ENCODE results near the gene NEK7.

DNA sequence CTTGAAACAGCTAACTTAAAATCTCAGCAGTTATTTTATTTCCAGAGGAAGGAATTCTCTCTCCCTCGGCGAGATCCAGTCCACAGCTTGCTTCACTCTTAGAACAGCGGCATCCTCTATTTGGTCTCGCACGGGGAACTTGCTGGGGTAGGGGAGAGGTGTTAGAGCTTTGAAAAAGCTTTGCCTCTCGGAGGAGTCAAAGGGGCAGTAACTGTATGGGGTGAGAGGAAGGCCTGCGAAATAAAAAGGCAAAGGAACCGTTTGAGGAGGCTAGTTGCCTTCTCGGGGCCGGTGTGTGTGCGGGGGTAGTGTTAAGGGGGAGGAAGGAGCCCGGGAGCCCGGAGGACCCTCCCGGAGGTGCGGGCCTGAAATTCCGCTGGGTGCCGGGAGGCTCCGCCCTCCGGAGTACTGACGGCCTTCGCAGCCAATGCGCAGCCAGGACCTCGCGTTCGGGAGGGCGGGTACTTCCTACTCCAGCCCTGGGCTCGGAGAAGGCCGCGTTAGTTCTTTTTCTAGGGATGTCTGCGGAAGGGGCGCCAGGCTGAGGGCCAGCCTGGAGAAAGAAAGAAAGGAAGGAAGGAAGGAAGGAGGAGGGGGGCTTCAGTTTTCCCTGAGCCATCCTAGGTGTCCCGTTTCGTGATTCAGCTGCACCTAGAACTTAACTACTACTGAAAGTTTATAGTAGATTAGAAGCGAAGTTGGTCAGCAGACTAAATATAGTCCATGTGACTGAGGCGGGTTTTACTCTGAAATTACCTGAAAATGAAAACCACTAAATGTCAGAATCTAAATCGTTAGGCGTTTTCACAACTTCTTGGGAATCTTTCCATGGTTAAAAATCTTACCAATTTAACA is 2.2 kb downstream of the NEK7 start:
- TF ChIP-seq, protein P1, sequence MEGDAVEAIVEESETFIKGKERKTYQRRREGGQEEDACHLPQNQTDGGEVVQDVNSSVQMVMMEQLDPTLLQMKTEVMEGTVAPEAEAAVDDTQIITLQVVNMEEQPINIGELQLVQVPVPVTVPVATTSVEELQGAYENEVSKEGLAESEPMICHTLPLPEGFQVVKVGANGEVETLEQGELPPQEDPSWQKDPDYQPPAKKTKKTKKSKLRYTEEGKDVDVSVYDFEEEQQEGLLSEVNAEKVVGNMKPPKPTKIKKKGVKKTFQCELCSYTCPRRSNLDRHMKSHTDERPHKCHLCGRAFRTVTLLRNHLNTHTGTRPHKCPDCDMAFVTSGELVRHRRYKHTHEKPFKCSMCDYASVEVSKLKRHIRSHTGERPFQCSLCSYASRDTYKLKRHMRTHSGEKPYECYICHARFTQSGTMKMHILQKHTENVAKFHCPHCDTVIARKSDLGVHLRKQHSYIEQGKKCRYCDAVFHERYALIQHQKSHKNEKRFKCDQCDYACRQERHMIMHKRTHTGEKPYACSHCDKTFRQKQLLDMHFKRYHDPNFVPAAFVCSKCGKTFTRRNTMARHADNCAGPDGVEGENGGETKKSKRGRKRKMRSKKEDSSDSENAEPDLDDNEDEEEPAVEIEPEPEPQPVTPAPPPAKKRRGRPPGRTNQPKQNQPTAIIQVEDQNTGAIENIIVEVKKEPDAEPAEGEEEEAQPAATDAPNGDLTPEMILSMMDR (IDR thresholded peaks at IDR 0.05), result no peak
- TF ChIP-seq EZH2 (IDR thresholded peaks at IDR 0.05; ENCODE audit: borderline replicate concordance, insufficient read depth, low read depth, low read length, poor library complexity, severe bottlenecking), result no peak

All from B cell (primary cell).